ENCODE results near the gene UBASH3B. TPM values are rescaled to one million over a fixed set of nuclear protein-coding genes. Genes with fewer than 3 reads are reported as not detected.

The UBASH3B gene
- total RNA-seq, 1 donor from 2014 or later: 2.0 TPM

- TF ChIP-seq EZH2phosphoT487 (IDR thresholded peaks at IDR 0.05): no peak
- no peak for TF ChIP-seq CTCF (IDR thresholded peaks at IDR 0.05)
- Histone ChIP-seq H2AFZ (replicated peaks) (no peak overlapping the region), H3K79me2 (ENCODE audit: low read depth) (no peaks in the 10 kb centered on the region), H3K27me3 (no peaks in the 10 kb centered on the region), H4K20me1 (ENCODE audit: low read depth) (no peaks in the 10 kb centered on the region), H3K36me3 (no peaks in the 10 kb centered on the region), H3F3A (ENCODE audit: low read depth) (no peaks in the 10 kb centered on the region), H3K9ac (no peak overlapping the region), H3K4me3 (no peak overlapping the region), H3K27ac (no peak overlapping the region), H3K4me2 (no peak overlapping the region), H3K4me1 (no peaks in the 10 kb centered on the region), H3K9me3 (ENCODE audit: low read depth) (no peaks in the 10 kb centered on the region)
- H3K9me3 Mint-ChIP-seq: no peaks in the 10 kb centered on the region
- no peaks in the 10 kb centered on the region for H3K36me3 Mint-ChIP-seq
- H3K4me3 Mint-ChIP-seq: no peak overlapping the region
- no peak for DNase-seq (ENCODE audit: low spot score)
- H3K27me3 Mint-ChIP-seq (ENCODE audit: insufficient read depth, low read depth): no peaks in the 10 kb centered on the region
- no peak overlapping the region for H3K27ac Mint-ChIP-seq
- peaks cover 7% of the 10 kb centered on the region for H3K4me1 Mint-ChIP-seq
Observed at GRCh38 chr11:122714484-122714883, 59.0 kb downstream of the UBASH3B start.

GRCh38 chr11:122715548-122716440, 60.3 kb downstream of the UBASH3B start:
- DNase-seq (ENCODE audit: low spot score): no peak
- Mint-ChIP-seq H3K9me3 (no peaks in the 10 kb centered on the region), H3K4me3 (no peak overlapping the region), H3K36me3 (no peaks in the 10 kb centered on the region), H3K4me1 (peaks cover 10% of the 10 kb centered on the region), H3K27ac (no peak overlapping the region), H3K27me3 (ENCODE audit: insufficient read depth, low read depth) (no peaks in the 10 kb centered on the region)
- H3K4me3 ChIP-seq: no peak overlapping the region
- H3K36me3 ChIP-seq: no peaks in the 10 kb centered on the region
- no peak overlapping the region for H2AFZ ChIP-seq (replicated peaks)
- H4K20me1 ChIP-seq (ENCODE audit: low read depth): no peaks in the 10 kb centered on the region
- no peaks in the 10 kb centered on the region for H3K79me2 ChIP-seq (ENCODE audit: low read depth)
- no peak overlapping the region for H3K27ac ChIP-seq
- no peak for TF ChIP-seq CTCF (IDR thresholded peaks at IDR 0.05)
- TF ChIP-seq EZH2 (IDR thresholded peaks at IDR 0.05): no peak
- no peak for TF ChIP-seq EZH2phosphoT487 (IDR thresholded peaks at IDR 0.05)
- no peaks in the 10 kb centered on the region for H3K4me1 ChIP-seq
- H3F3A ChIP-seq (ENCODE audit: low read depth): no peaks in the 10 kb centered on the region
- H3K4me2 ChIP-seq: no peak overlapping the region
- no peaks in the 10 kb centered on the region for H3K27me3 ChIP-seq
- no peaks in the 10 kb centered on the region for H3K9me3 ChIP-seq (ENCODE audit: low read depth)
- no peak overlapping the region for H3K9ac ChIP-seq

DNA sequence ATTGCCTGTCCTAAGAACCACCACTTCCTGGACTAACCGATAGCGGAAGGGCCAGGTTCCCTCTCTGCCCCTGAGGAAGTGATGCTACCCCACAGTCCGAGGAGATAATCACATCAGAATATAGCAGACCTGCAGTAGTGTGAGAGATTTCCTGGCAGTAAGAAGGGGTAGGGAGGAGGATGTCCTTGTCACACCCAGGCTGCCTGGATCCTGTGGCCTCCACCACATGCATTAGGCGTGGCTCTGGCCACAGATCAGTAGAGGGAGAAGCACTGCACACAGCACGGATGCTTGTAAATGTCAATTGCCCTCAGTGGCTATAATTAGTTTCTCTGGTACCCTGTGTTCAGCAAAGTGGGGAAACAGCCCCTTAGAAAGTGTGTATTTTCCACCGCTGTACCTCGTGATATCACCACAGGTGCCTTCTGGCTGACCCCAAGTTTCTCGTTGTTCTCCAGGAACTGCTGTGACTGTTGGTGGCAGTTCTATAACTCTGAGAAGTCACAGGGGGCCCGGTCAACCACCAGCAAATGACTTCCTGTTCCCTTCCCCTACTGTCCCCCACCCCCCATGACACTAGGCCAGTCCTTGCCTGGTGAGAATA, 61.8 kb downstream of the UBASH3B start:
- Mint-ChIP-seq H3K27ac (no peak overlapping the region), H3K36me3 (no peaks in the 10 kb centered on the region), H3K4me1 (peaks cover 17% of the 10 kb centered on the region), H3K9me3 (no peaks in the 10 kb centered on the region), H3K4me3 (no peak overlapping the region), H3K27me3 (ENCODE audit: insufficient read depth, low read depth) (no peaks in the 10 kb centered on the region)
- no peaks in the 10 kb centered on the region for H3F3A ChIP-seq (ENCODE audit: low read depth)
- H4K20me1 ChIP-seq (ENCODE audit: low read depth): no peaks in the 10 kb centered on the region
- no peaks in the 10 kb centered on the region for H3K9me3 ChIP-seq (ENCODE audit: low read depth)
- no peaks in the 10 kb centered on the region for H3K27me3 ChIP-seq
- no peak for DNase-seq (ENCODE audit: low spot score)
- no peak overlapping the region for H3K4me2 ChIP-seq
- no peak overlapping the region for H3K9ac ChIP-seq
- no peak overlapping the region for H3K4me3 ChIP-seq
- no peak overlapping the region for H3K27ac ChIP-seq
- TF ChIP-seq CTCF (IDR thresholded peaks at IDR 0.05): no peak
- TF ChIP-seq EZH2phosphoT487 (IDR thresholded peaks at IDR 0.05): no peak
- no peak for TF ChIP-seq EZH2 (IDR thresholded peaks at IDR 0.05)
- no peak overlapping the region for H2AFZ ChIP-seq (replicated peaks)
- H3K79me2 ChIP-seq (ENCODE audit: low read depth): no peaks in the 10 kb centered on the region
- no peaks in the 10 kb centered on the region for H3K4me1 ChIP-seq
- no peaks in the 10 kb centered on the region for H3K36me3 ChIP-seq

Data from neural progenitor cell (in vitro differentiated cells).